Mammary epithelial cell (primary cell): Measurements from ENCODE around the gene RASA2.

Experiments used
- EZH2 ChIP-seq: IDR thresholded peaks from 2 replicates; pipeline ENCODE4 v1.6.1; 2012; ENCODE audit warnings: low read length, inconsistent platforms, borderline replicate concordance
- TF ChIP-seq, protein P1 (sequence below), 2 donors: IDR thresholded peaks in 1 of 2; conservative IDR thresholded peaks in 1 of 2; 2 replicates each; pipeline ENCODE4 v1.5.1; 2011 to 2012; ENCODE audit warnings: inconsistent platforms in 2 of 2, low read length in 2 of 2, mild to moderate bottlenecking in 2 of 2, control low read depth in 1 of 2, low read depth in 1 of 2; ENCODE audit not compliant: insufficient read depth in 1 of 2; ENCODE audit errors: extremely low read depth in 1 of 2

DNA sequence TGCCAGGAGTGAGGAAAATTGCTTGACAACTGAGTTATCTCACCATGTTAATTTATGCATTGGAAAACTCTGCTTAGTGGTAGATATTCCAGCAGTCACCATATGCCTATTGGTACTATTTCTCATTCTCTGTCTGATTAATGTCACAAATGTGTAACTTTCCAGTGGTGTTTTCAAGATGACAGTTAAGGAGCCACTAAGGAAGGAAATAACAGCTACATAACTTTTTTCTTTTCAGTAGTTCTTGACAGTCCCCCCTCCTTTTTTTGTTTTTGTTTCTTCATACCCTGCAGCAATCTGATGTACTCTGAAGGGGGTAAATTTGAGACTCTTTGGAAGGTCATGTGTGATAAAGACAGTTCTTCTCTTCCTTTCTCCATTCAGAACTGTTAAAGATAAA is 13.1 kb downstream of the RASA2 start:
- TF ChIP-seq, protein P1, sequence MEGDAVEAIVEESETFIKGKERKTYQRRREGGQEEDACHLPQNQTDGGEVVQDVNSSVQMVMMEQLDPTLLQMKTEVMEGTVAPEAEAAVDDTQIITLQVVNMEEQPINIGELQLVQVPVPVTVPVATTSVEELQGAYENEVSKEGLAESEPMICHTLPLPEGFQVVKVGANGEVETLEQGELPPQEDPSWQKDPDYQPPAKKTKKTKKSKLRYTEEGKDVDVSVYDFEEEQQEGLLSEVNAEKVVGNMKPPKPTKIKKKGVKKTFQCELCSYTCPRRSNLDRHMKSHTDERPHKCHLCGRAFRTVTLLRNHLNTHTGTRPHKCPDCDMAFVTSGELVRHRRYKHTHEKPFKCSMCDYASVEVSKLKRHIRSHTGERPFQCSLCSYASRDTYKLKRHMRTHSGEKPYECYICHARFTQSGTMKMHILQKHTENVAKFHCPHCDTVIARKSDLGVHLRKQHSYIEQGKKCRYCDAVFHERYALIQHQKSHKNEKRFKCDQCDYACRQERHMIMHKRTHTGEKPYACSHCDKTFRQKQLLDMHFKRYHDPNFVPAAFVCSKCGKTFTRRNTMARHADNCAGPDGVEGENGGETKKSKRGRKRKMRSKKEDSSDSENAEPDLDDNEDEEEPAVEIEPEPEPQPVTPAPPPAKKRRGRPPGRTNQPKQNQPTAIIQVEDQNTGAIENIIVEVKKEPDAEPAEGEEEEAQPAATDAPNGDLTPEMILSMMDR (conservative IDR thresholded peaks at IDR 0.05 in 1 of 2, IDR thresholded peaks at IDR 0.05 in 1 of 2; ENCODE audit: extremely low read depth in 1 of 2, insufficient read depth in 1 of 2, low read depth in 1 of 2, low read length in 2 of 2): no peak
- no peak for TF ChIP-seq EZH2
